ENCODE measurements around the gene LSM14A.

LSM14A gene

GRCh38 chr19:34269968-34270621, 97.8 kb downstream of the LSM14A start:
- H3K4me1 ChIP-seq (ENCODE audit: low read depth, poor library complexity, severe bottlenecking): peaks cover 8% of the 10 kb centered on the region
- no peak overlapping the region for H3K4me3 ChIP-seq (IDR thresholded peaks at IDR 0.05; ENCODE audit: insufficient read depth, low read depth, low read length)
- no peaks in the 10 kb centered on the region for H3K79me2 ChIP-seq (ENCODE audit: insufficient read depth, low read depth)
- H4K20me1 ChIP-seq (ENCODE audit: insufficient read depth): no peaks in the 10 kb centered on the region
- H3K36me3 ChIP-seq (ENCODE audit: insufficient read depth): no peaks in the 10 kb centered on the region
- no peaks in the 10 kb centered on the region for H3K27me3 ChIP-seq (ENCODE audit: insufficient read depth, low read depth)
- no peak overlapping the region for H3K9ac ChIP-seq
- no peak overlapping the region for H3K4me2 ChIP-seq
- H3K27ac ChIP-seq: no peak overlapping the region
- H2AFZ ChIP-seq (ENCODE audit: low read depth): no peak overlapping the region
- no peak for TF ChIP-seq CTCF (conservative IDR thresholded peaks at IDR 0.05; ENCODE audit: low read depth, low read length)

GRCh38 chr19:34273121-34273520, 100.8 kb downstream of the LSM14A start:
- Histone ChIP-seq H3K4me2 (no peak overlapping the region), H3K27me3 (ENCODE audit: insufficient read depth, low read depth) (no peaks in the 10 kb centered on the region), H3K79me2 (ENCODE audit: insufficient read depth, low read depth) (no peaks in the 10 kb centered on the region), H3K27ac (no peak overlapping the region), H4K20me1 (ENCODE audit: insufficient read depth) (no peaks in the 10 kb centered on the region), H2AFZ (ENCODE audit: low read depth) (no peak overlapping the region), H3K9ac (no peak overlapping the region), H3K36me3 (ENCODE audit: insufficient read depth) (no peaks in the 10 kb centered on the region), H3K4me1 (ENCODE audit: low read depth, poor library complexity, severe bottlenecking) (peaks cover 8% of the 10 kb centered on the region), H3K4me3 (IDR thresholded peaks at IDR 0.05; ENCODE audit: insufficient read depth, low read depth, low read length) (no peak overlapping the region)
- TF ChIP-seq CTCF (conservative IDR thresholded peaks at IDR 0.05; ENCODE audit: low read depth, low read length): no peak

- Histone ChIP-seq H3K36me3 (ENCODE audit: insufficient read depth) (no peaks in the 10 kb centered on the region), H3K79me2 (ENCODE audit: insufficient read depth, low read depth) (no peaks in the 10 kb centered on the region), H4K20me1 (ENCODE audit: insufficient read depth) (no peaks in the 10 kb centered on the region), H3K27ac (no peak overlapping the region), H3K27me3 (ENCODE audit: insufficient read depth, low read depth) (no peaks in the 10 kb centered on the region), H3K4me3 (IDR thresholded peaks at IDR 0.05; ENCODE audit: insufficient read depth, low read depth, low read length) (no peak overlapping the region), H3K4me2 (no peak overlapping the region), H3K9ac (no peak overlapping the region), H3K4me1 (ENCODE audit: low read depth, poor library complexity, severe bottlenecking) (peaks cover 8% of the 10 kb centered on the region), H2AFZ (ENCODE audit: low read depth) (no peak overlapping the region)
- TF ChIP-seq CTCF (conservative IDR thresholded peaks at IDR 0.05; ENCODE audit: low read depth, low read length): no peak
Measured at GRCh38 chr19:34274284-34274826, 102.1 kb downstream of the LSM14A start.

GRCh38 chr19:34274827-34275625, 102.7 kb downstream of the LSM14A start:
- Histone ChIP-seq H4K20me1 (ENCODE audit: insufficient read depth) (no peaks in the 10 kb centered on the region), H3K27me3 (ENCODE audit: insufficient read depth, low read depth) (no peaks in the 10 kb centered on the region), H2AFZ (ENCODE audit: low read depth) (no peak overlapping the region), H3K4me3 (IDR thresholded peaks at IDR 0.05; ENCODE audit: insufficient read depth, low read depth, low read length) (no peak overlapping the region), H3K4me2 (no peak overlapping the region), H3K4me1 (ENCODE audit: low read depth, poor library complexity, severe bottlenecking) (peaks cover 4% of the 10 kb centered on the region), H3K27ac (no peak overlapping the region), H3K9ac (no peak overlapping the region), H3K36me3 (ENCODE audit: insufficient read depth) (no peaks in the 10 kb centered on the region), H3K79me2 (ENCODE audit: insufficient read depth, low read depth) (no peaks in the 10 kb centered on the region)
- no peak for TF ChIP-seq CTCF (conservative IDR thresholded peaks at IDR 0.05; ENCODE audit: low read depth, low read length)

Data from KMS-11 (cell line).